Raji (cell line): Measurements from ENCODE around the gene ACER2.

ENCODE experiments used
- POLR2A ChIP-seq: IDR thresholded peaks from 2 replicates; pipeline ENCODE4 v1.6.1; 2011; ENCODE audit warnings: low read depth, low read length, control low read depth; ENCODE audit not compliant: insufficient read depth

ACER2 gene

GRCh38 chr9:19492775-19493173 lies 84.0 kb downstream of the ACER2 start:
- TF ChIP-seq POLR2A = no peak

DNA sequence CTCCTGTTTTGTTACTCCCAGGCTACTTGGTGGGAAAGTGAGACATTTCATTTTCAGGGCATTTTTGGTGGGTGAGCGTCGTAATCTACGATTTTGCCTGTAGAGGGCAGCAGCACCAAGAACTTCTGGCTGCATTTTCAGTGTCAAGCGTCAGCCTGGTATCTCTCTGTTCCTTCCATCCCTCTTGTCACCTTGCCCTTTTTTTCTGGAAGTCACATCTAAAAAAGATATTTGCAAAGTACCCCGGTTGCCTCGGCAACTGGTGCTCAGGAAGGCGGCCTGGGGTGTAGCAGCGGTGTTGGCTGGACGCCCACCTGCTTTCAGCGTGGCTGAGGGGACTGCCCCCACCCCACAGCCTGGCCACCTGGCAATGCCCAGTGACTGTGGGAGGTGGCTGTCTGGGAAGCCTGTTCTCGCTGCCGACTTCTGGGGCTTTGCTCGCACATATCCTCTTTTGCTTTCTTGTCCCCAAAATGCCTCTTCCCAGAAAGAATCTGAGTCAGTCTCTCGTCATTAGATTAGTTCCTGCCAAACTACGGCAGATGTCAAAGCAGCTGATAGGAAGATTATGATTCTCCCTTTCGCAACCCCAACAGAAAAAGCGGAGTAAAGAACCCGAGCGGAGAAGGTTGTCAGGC lies 84.5 kb downstream of the ACER2 start:
- TF ChIP-seq POLR2A = no peak

DNA sequence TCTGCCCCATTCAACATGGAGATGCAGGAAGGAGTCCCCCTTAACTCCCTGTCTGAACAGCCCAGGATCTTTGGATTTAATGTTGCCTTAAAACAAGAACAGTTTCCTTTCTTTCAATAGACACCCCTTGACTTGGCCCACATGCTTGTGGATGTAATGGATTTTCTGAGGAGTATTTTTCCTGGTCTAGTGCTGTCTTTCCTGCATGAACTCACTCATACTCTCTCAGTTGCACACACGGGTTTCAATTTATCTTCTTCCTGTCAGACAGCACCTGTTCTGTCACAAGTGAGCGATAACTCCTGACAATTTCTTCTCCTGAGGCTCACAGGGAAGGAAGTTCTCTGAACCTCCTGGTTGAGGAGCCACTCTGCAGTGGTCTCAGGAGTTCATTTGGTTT lies 85.1 kb downstream of the ACER2 start:
- no peak for TF ChIP-seq POLR2A

DNA sequence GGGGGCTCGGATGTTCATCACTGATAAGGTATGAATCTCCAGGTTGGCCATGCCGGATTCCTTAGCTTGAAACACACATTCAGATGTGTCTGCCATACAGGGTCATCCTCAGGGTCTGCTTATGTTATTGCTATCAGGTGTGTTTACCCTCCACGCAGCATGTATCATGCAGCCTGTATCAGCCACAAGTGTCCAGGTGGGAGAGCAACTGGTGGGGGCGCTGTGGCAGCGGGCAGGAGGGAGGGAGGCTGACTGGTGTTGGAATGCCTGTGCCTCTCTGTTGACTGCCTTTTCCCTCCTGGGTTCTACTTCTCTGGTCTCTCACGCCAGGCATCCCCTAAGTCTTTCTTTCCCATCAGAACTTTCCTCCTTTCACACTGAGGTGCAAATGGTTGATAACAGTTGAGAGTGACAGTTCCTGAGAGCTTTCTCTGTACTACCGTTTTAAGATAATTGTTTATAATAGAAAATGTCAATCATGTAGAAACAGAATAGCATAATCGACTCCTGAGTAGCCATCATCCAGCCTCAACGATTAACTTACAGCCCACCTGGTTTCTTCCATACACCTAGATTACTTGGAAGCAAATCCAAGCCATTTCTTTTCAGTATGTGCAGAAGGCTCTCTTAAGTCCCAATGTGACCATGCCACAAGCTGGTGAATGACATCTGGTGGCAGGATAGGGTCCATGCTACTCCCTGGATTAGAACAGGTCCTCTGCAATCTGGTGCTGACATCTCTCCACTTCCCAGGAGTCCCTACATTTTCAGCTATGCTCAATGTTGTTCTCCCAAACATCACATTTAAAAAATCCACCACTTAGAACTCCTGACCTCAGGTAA lies 86.6 kb downstream of the ACER2 start:
- no peak for TF ChIP-seq POLR2A

GRCh38 chr9:19496321-19497050 lies 87.7 kb downstream of the ACER2 start:
- no peak for TF ChIP-seq POLR2A

GRCh38 chr9:19497276-19497675 lies 88.5 kb downstream of the ACER2 start:
- no peak for TF ChIP-seq POLR2A

DNA sequence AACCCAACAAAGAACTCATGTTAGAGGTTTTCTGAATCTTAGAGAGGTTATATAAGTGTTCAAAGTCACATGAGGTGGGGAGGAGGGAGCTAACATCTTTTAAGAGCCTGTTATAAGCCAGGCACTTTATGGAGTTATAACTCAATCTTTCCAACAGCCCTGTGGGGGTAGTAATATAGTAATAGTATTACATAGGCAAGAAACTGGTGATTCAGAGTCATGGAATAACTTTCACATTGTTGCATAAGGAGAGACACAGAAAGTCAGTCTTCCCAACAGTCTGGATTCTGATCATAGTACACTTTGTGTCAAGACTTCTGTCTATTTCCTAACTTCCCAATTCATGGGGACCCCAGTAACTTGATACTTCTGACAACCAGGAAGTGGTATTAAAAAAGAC lies 89.2 kb downstream of the ACER2 start:
- no peak for TF ChIP-seq POLR2A
